GM19025 (cell line): ENCODE data around the gene FCER1A.

Source experiments
- ATAC-seq: cut with Tn5 transposase; IDR thresholded peaks from one replicate; pipeline ENCODE4 v1.9.1; 2021; ENCODE audit warnings: mild to moderate bottlenecking, low read depth, moderate library complexity; ENCODE audit not compliant: unreplicated experiment

The FCER1A gene

DNA sequence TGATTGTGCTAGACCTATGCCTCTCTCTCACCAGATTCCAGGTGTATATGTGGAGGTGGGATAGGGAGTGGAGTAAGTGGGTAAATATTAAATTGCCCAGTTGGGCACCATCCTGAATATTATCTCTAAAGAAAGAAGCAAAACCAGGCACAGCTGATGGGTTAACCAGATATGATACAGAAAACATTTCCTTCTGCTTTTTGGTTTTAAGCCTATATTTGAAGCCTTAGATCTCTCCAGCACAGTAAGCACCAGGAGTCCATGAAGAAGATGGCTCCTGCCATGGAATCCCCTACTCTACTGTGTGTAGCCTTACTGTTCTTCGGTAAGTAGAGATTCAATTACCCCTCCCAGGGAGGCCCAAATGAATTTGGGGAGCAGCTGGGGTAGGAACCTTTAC, at the start of gene FCER1A:
Gene FCER1A (plus strand): TSS at position 242 of the 400 bp plus-strand sequence. CDS start 29 bp downstream, at position 271.
- ATAC-seq: no peak

DNA sequence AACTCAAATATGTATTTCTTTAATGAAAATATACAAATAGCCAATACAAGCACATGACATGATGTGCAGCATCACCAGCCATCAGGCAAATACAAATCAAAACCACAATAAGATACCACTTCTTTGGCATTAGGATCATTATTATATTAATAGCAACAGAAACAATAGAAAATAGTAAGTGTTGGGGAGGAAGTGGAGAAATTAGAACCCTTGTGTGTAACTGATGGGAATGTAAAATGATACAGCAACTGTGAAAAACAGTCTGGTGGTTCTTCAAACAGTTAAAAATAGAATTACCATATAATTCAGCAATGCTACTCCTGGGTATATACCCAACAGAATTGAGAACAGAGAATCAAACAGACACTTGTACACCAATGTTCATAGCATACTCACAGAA, 40.8 kb upstream of the FCER1A start:
- no peak for ATAC-seq

DNA sequence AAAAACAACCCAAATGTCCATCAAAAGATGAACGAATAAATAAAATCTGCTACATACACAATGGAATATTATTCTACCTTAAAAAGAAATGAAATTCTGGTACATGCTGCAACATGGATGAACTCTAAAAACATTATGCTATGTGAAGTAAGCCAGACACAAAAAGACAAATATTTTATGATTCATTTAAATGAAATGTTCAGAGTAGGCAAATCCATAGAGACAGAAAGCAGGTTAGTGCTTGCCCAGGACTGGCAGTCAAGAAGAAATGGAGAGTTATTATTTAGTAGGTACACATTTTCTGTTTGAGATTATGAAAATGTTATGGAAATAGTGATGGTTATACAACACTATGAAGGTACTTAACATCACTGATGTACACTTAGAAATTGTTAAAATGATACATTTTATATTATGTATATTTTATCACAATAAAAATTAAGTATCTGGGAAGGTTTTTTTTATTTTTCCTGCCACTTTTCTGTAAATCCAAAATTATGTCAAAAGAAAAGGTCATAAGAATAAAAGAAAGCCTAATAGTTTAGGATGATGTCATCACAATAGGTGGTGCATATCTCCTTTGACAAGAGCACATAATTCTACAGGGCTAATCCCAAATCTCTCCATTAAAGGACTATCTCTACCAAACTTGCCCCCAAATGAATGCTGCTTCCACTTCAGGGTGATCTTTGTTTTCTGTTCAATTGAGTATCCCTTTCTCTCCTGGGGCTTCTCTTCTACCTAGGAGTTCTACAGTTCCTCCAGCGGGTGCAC, 40.2 kb upstream of the FCER1A start:
- ATAC-seq: no peak

DNA sequence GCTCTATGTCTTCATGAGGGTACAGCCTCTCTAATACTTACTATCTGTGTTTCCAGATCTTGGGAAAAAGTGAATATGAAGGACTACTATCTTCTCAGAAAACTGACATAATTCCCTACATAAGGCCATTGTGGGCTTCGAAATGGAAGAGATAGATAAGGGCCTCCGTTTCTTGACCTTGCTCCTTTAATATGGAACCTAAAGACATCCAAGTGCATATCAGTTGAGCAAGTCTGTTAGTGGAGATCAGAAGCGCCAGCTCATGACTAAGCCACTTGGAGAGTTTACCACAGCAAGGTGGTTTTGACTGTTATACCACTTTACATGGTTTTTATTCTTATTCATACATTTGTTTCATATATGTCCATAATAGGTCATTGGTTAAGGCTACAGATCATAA, 35.3 kb upstream of the FCER1A start:
- no peak for ATAC-seq

- ATAC-seq: no peak
Observed at GRCh38 chr1:159274631-159275030, 27.5 kb upstream of the FCER1A start.

- ATAC-seq: no peak
Observed at GRCh38 chr1:159275891-159276290, 26.2 kb upstream of the FCER1A start.

- no peak for ATAC-seq
Observed at GRCh38 chr1:159279773-159280172, 22.4 kb upstream of the FCER1A start.

DNA sequence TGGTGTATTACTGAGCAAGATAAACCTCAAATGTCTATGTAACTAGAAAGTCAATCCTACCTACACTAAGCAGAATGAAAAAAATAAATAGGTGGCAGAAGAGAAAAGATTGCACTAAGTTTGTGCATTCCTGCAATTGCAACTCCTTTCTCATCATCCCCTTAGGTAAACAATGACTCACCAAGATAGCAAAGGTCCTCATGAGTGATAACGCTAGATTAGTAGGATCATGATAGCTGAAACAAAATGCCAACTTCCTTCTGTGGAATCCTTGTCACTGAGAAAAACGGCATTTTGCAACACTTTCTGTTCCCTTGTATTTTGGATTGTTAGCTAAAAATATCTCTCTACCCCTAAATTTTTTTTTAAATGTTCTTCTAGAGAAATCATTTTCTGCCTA, 20.0 kb upstream of the FCER1A start:
- ATAC-seq: no peak

- no peak for ATAC-seq
Observed at GRCh38 chr1:159289060-159289459, 13.1 kb upstream of the FCER1A start.

DNA sequence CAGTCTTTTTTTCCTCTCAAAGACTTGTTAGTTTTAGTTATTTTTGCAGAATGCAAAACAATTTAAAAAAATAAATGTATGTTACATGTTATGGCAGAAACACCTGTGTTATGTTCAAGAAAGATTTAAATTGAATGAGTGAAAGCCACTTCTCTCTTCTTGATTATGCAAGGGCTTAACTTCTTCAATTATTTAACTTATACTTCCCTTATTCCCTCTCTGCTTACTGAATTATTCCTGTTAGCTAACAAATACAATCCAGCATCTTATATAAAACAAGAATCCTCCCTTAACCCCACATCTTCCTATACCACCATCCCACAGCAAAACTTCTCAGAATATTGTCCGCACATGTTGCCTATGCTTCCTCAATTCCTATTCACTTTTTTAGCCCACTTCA, 10.7 kb upstream of the FCER1A start:
- no peak for ATAC-seq

DNA sequence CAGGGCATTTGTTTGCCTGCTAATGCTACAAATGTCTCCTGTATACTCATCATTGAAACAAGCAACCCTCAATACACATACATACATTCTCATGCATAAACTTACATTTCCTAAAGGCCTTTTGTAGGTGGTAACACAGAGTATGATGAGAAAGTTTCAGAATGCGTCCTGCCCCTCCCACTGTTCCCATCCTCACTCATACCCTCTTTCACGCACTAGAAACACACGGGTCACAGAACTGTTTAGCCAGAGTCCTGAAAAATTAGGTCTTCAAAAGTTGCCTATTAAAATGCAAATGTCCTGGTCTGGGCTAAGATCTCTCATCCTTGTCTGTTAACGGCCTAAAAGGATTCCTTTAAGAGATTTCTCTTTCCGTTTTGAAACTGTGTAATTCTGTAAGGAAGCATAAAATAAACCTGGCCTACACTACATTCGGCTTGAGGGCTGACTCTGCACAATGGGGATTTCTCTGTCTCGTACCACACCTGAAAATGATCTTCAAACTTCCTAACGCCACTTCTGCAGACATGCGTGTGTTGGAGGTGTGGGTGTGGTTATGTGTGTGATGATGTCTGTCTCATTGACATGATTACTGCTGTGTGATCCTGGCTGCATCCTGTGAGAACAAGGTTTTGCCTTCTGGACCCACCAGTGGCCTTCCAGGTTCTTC, 5.3 kb upstream of the FCER1A start:
- no peak for ATAC-seq

DNA sequence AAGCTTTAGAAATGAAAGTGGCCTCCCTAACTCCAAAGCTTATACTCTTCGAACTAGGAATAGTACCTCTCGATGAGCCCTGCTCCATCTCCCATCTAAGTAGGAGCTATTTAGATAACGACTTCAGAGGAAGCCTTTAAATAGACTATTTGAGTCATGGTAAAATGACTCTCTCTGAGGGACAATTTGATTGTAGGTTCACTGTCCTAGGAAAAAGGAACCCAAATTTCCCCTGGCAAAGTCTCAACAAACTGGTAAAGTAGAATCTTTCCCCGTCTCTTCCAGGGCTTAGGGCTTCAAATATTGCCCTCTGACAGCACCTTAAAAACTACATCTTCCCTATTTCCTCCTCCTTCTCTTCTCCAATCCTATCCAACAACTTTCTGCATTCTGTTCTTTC, 2.0 kb upstream of the FCER1A start:
- no peak for ATAC-seq

- ATAC-seq: no peak
Observed at GRCh38 chr1:159307346-159308020, 5.3 kb downstream of the FCER1A start.

DNA sequence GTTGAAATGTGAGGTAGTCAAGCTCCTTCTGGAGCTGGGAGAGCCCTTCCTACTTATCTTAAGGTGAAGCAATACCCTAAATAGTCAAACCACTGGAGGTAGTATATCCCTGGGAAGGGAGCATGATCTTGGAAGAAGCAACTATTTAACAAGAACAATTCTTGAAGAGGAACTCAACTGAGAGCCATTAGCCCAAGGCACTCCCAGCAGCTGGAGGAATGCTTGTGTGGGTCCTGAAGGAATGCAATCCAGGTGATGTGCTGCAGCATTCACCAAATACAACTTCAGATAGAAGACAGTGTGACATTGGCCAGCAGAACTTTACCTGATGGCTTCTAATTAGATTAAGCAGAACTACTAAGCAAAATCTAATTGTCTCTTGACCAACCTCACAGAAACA, 9.5 kb downstream of the FCER1A start:
- ATAC-seq: no peak

- ATAC-seq: no peak
Observed at GRCh38 chr1:159315381-159315780, 13.2 kb downstream of the FCER1A start.

DNA sequence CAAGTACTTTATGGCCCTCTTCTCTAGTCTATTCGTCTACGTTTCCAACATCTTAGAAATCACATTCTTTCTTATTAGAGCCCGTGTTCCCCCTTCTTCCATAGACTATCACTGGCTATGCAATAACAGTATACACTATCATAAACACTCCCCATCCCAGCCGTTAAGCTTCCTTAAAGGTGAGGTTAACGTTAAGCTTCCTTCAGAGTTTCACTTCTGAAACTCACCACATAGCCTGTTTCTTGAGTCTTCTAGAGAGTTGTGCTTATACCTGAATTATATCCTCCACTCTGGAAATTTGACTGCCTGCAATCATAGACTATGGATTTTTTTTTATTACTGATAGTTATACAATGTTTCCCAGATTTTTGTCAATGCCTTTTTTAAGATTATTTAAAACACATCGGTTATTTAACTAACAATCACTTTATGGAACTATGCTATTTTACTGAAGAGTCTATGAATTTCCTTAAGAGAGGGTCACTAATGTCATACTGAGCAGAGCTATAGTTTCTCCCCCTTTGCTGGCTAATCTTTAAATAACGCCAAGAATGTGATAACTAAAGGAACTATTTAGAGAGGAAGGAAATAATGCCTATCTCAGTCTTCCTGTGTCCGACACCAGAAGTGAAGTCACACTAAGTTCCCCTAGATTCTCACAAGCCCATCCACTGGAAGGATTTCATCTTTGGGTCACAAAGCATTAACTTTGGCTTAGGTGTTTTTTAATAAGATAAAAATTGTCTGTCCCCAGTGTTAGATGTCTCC, 16.8 kb downstream of the FCER1A start:
- ATAC-seq: no peak

DNA sequence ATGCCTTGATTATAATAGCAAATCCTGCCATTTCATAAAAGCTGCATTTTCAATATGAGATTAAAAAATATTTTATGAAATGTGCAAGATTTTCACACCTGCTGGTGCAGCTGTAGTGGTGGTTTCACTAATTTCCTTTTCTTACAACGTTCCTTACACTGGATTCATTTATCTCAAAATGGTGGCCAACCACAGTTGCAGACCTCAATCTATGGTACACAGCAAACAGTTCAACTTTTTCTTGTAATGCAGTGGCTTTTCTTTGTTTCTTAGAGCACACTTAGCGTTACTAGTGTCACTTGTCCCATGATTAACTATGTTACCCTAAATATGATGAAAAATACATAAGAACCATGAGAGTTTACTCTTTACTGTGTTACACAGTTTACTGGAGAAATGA, 32.7 kb downstream of the FCER1A start:
- no peak for ATAC-seq

DNA sequence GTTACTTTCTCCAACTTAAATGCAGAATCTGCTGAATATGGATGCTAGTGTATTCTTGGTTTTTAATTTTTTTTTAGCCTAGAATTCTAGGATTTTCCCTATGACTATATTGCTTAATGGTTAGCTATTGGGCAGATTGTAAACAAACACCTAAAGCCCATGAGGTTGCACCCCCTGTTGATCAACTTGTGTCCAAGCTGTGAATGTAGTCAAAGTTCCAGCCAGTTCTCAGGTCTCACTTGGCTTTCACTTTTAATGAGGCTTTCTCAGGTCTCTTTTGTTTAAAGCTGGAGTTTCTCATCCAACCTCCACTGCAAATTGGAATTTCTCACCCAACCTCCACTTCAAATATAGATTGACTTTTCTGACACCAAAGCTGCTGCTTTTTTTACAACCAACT, 35.9 kb downstream of the FCER1A start:
- ATAC-seq: no peak

DNA sequence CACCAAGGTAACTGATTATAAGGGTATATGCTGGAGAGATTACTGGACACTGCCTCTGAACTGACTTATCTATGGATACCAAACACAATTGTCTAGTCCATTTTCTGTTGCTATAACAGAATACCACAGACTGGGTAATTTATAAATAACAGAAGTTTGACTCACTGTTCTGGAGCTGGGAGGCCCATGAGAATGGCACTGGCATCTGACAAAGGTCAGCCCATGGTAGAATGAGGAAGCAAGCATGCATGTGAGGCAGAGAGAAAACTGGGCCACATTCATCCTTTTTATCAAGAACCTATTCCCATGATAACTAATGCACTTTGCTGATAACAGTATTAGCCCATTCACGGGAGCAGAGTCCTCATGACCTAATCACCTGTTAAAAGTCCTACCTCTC, 37.4 kb downstream of the FCER1A start:
- no peak for ATAC-seq

DNA sequence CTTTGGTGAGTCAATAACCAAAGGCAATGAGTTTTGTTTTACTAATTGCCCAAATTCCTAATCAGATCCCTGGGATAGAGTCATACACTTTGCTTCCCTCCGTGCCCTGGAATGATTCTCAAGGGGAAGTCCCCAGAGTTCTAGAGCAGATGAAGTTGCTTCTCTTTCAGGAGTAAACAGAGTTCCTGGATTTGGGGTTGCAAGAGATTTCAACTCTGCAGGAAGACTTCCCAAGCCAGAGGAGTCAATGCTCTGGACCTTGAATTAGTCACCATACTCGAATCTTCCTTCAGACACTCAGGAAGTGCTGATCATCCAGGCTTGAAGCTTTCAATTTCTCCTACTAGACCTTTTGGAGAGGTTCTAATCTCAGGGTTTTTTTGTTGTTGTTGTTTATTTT, 39.6 kb downstream of the FCER1A start:
- no peak for ATAC-seq
